ENCODE results near the gene CDS1.
"Not testable (repeated sequence)": the region's sequence is repeated elsewhere in the genome, so short reads cannot be mapped to it uniquely, and the experiment has no call there.

The CDS1 gene

DNA sequence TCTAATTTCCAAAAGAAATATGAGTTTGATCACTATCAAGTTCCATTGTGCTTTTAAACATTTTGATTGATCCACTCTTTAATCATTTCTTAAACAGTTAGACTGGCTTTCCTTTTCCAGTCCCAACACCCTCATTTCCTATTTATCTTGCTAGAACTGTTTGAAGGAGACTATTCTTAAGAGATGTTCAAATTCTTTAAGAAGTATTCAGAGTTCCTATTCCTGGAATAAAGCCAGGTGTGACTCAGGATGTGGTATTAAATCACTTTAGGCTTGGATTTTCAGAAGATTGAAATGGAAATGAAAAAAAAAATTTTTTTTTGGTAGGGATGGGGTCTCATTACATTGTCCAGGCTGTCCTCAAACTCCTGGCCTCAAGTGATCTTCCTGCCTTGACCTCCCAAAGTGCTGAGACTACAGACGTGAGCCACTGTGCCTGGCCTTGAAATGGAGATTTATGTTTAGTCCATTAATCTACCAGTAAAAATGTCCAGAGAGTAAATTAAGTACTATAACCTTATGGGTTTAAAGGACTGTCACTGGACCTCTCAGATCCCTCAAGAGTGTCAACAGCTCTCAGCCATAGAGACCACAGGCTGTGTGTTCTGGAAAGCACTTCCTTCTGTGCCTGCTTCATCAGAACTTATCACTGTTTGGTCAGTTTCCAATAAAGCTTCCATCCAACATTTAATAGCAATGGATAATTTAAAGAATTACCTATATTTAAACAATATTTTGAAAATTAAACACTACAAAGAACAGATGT lies 90.7 kb downstream of the CDS1 start:
- peak; percentile 61 for DNase-seq (ENCODE audit: low spot score)

DNA sequence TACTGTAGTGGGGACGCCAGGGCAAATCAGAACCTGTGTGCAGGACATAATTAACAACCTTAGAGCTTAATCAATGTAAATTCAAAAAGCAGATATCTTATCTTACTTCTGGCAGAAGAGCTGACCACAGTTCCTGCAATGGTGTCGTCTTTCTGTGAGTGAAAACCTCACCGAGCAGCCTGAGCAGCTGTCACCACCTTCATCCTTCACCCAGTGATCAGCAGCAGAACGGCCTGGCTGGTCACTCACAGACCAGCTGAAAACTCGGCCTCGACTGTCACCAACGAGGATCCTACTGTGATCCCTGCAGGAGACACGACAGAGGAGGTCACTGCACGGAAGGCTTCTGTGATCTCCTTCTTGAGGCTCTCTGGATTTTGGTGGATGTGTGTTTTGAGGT lies 94.2 kb downstream of the CDS1 start:
- no peak for DNase-seq (ENCODE audit: low spot score)

GRCh38 chr4:84677995-84678394 lies 95.1 kb downstream of the CDS1 start:
- peak; percentile 54 for DNase-seq (ENCODE audit: low spot score)

- peak; percentile 18 for DNase-seq (ENCODE audit: low spot score)
Observed at GRCh38 chr4:84678976-84679744, 96.2 kb downstream of the CDS1 start.

DNA sequence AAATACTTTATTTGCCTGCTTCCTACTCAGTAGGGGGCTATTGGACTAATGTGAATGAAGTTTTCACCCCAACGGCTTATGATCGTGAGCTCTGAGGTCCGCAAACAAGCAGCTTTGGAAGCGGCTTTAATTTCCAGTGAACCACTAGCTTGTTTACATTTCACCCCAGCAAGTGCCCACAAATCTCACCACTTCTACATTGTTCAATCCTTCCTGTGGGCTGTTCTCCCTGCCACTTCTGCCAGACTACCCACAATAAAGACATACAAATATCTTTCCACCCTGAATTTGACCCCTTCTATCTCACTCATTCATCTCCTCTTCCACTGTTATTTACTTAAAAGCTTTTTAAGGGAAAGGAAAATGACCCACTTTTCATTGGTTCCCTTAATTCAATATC lies 98.0 kb downstream of the CDS1 start:
- no peak for DNase-seq (ENCODE audit: low spot score)

DNA sequence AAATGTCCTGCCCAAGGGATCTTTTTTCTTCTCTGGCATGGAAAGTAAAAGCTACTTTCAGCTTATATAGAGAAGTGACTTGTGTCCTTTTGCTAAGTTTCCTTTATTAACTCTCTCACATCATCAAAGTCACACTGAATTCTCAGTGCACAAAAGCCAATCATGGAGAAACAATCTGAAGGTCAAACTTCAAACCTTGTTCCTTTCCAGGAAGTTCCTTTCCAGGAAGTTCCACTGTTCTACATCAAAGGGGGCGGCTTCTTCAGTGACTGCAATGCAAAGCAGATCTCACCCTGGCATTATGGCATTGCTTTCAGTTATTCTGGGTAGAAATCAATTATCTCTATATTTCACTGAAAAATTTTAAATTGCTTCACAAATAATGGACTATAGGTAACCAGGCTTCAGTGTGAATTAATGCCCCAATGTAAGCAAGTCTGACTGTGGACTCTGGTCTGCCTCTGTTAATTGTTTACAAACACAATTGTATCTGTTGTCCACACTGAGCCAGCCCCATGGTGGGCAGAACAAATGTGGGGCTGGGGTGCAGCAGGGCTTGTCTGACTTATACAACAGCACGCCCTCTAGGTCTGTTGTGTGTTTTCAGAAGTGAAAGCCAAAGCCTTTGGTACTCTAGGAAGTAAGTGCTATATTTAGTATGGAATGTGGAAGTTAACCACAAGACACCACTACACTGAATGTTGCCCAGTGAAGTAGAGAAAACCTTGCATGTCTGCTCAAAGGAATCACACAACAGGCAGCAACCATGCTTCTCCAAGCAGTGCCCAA lies 98.8 kb downstream of the CDS1 start:
- DNase-seq (ENCODE audit: low spot score): peak; percentile 71

GRCh38 chr4:84682661-84683060 lies 99.7 kb downstream of the CDS1 start:
- DNase-seq (ENCODE audit: low spot score): not testable (repeated sequence)

- no peak for DNase-seq (ENCODE audit: low spot score)
Observed at GRCh38 chr4:84683064-84683850, 100.3 kb downstream of the CDS1 start.

GRCh38 chr4:84684361-84684760 lies 101.4 kb downstream of the CDS1 start:
- no peak for DNase-seq (ENCODE audit: low spot score)

DNA sequence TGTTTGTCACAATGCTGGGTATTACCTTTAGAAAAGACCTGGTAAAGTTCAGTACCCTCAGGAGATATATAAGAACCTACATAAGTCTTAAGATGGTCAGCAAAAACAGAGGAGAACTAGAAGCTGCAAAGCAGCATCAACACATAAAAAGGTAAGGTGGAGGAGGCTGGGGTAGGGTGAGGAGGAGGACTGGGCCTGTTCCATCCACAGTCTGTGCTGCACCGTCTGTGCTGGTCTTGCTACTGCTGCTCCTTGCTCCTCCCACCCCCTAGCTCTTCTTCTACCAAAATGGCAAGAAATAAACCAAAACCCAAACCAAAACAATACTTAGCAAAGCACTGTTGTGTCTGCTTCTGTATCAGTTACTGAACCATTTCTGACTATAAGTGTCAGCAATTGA lies 102.2 kb downstream of the CDS1 start:
- no peak for DNase-seq (ENCODE audit: low spot score)

GRCh38 chr4:84688605-84689004 lies 105.7 kb downstream of the CDS1 start:
- DNase-seq (ENCODE audit: low spot score): no peak

- no peak for DNase-seq (ENCODE audit: low spot score)
Observed at GRCh38 chr4:84689197-84689596, 106.3 kb downstream of the CDS1 start.

- no peak for DNase-seq (ENCODE audit: low spot score)
Observed at GRCh38 chr4:84690481-84690880, 107.6 kb downstream of the CDS1 start.

DNA sequence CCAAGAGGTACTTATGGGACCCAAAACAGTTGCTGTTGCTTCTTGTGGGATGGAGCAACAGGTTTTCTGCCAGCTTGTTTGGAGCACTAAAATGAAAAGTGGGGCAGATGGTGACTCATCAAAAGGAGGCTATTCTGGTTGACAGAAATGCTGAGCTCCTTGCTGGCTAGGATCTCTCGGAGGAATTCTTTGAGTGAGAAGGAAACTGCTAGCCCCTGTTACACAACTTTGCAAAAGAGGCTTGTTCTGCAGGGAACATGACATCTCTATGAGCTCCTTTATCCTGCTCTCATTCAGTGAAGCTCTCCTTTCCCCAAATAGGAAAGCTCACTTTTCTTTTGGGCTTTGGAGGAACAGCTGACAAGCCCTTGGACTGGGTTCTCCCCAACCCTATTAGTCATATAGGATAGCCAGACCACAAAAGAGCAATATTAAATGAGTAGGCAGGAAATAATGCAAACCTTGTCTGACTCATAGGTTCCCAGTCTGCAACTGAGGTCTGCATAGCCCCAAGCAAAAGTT lies 108.3 kb downstream of the CDS1 start:
- peak; percentile 84 for DNase-seq (ENCODE audit: low spot score)

- DNase-seq (ENCODE audit: low spot score): no peak
Observed at GRCh38 chr4:84691800-84692199, 108.9 kb downstream of the CDS1 start.

GRCh38 chr4:84697159-84697558 lies 114.2 kb downstream of the CDS1 start:
- DNase-seq (ENCODE audit: low spot score): no peak

DNA sequence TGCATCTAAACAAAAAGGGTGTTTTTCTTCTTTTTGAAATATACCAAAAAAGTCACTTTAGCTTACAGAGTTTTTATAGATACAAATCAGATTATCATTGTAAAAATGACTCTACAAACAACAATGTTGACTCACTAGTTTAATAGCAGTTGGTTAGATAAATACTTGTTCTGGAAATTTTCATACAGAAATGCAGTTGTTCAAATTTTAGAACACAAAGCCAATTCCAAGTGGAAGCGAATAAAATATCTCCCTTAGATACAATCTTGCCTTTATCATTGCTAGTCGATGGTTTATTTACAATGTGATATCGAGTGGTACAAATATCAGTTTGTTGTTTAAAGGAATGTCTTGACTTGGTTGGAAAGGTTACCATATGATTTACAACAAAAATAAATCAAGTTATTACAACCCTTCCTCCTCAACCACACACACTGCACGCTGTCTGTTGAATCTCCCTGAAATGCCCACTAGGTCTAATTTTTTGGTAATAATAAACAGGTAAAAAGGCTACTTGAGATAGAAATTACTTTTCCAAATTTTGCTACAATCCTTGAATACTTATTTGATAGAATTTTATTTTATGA lies 114.8 kb downstream of the CDS1 start:
- DNase-seq (ENCODE audit: low spot score): no peak

DNA sequence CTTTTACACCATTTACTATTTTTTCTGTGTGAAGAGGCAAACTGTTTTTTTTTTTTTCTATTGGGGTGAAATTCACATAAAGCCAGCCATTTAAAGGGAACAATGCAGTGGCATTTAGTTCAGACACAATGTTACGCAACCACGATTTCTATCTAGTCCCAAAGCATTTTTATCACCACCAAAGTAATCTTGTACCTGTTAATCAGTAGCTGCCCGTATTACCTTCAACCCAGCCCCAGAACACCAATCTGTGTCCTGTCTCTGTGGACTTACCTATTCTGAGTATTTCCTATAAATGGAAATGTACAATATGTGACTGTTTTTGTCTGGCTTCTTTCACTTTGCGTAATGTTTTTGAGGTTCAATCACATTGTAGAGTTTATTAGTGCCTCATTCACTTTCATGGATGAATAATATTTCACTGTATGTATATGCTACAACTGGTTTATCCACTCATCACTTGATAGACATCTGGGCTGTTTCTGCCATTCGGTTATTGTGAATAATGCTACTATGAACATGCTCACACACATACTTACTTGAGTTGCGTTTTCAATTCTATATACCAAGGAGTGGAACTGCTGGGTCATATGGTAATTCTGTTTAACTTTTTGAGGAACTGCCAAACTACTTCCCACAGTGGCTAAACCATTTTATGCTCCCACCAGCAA lies 116.2 kb downstream of the CDS1 start:
- DNase-seq (ENCODE audit: low spot score): no peak

Data from AG20443 (cell line).